GM21737 (cell line): ENCODE data around the gene SSTR4.
"Not testable (repeated sequence)": the region's sequence is repeated elsewhere in the genome, so short reads cannot be mapped to it uniquely, and the experiment has no call there.

ENCODE experiments used
- ATAC-seq: cut with Tn5 transposase; IDR thresholded peaks from one replicate; pipeline ENCODE4 v1.9.1; 2021; ENCODE audit warnings: mild to moderate bottlenecking, moderate library complexity; ENCODE audit not compliant: unreplicated experiment

The SSTR4 gene

GRCh38 chr20:23034721-23035671 lies at the start of gene SSTR4:
Gene SSTR4, plus strand, starts transcription at chr20:23035312. Its CDS starts 172 bp downstream, at chr20:23035484.
- no peak for ATAC-seq

GRCh38 chr20:22986601-22987000 lies 48.5 kb upstream of the SSTR4 start:
- no peak for ATAC-seq

GRCh38 chr20:22991424-22991823 lies 43.7 kb upstream of the SSTR4 start:
- not testable (repeated sequence) for ATAC-seq

GRCh38 chr20:22993823-22994222 lies 41.3 kb upstream of the SSTR4 start:
- no peak for ATAC-seq

GRCh38 chr20:22995923-22996322 lies 39.2 kb upstream of the SSTR4 start:
- no peak for ATAC-seq

GRCh38 chr20:22998476-22998875 lies 36.6 kb upstream of the SSTR4 start:
- ATAC-seq = no peak

- ATAC-seq = no peak
Measured at GRCh38 chr20:22999756-23000155, 35.4 kb upstream of the SSTR4 start.

GRCh38 chr20:23000232-23000947 lies 34.7 kb upstream of the SSTR4 start:
- ATAC-seq = no peak

- ATAC-seq = no peak
Measured at GRCh38 chr20:23002276-23002675, 32.8 kb upstream of the SSTR4 start.

GRCh38 chr20:23003077-23003635 lies 32.0 kb upstream of the SSTR4 start:
- no peak for ATAC-seq

GRCh38 chr20:23003881-23004460 lies 31.1 kb upstream of the SSTR4 start:
- ATAC-seq = no peak

- ATAC-seq = no peak
Measured at GRCh38 chr20:23005776-23006175, 29.3 kb upstream of the SSTR4 start.

- no peak for ATAC-seq
Measured at GRCh38 chr20:23007462-23007861, 27.6 kb upstream of the SSTR4 start.

- no peak for ATAC-seq
Measured at GRCh38 chr20:23007886-23008655, 27.0 kb upstream of the SSTR4 start.

GRCh38 chr20:23008667-23009066 lies 26.4 kb upstream of the SSTR4 start:
- ATAC-seq = no peak

- no peak for ATAC-seq
Measured at GRCh38 chr20:23009636-23010035, 25.5 kb upstream of the SSTR4 start.

- no peak for ATAC-seq
Measured at GRCh38 chr20:23010096-23010495, 25.0 kb upstream of the SSTR4 start.

GRCh38 chr20:23011008-23011721 lies 23.9 kb upstream of the SSTR4 start:
- no peak for ATAC-seq

GRCh38 chr20:23013429-23013828 lies 21.7 kb upstream of the SSTR4 start:
- ATAC-seq = no peak

- ATAC-seq = no peak
Measured at GRCh38 chr20:23017516-23017915, 17.6 kb upstream of the SSTR4 start.
